Gastrocnemius medialis (tissue), 4 donors: Measurements from ENCODE around the gene HK1.

Experiments used
- CTCF ChIP-seq, 5 experiments: fragments of 450-650 bp in 3 of 5; fragments of 200-600 bp in 2 of 5; sonication (generic) in 2 of 5; IDR thresholded peaks in 4 of 5; conservative IDR thresholded peaks in 1 of 5; 1 replicate in 4 of 5; 2 replicates in 1 of 5; pipeline ENCODE4 v1.5.1; 2016 to 2019; ENCODE audit warnings: antibody characterized with exemption in 5 of 5, mild to moderate bottlenecking in 3 of 5, moderate library complexity in 3 of 5
- POLR2A ChIP-seq, 2 donors: fragments of 450-650 bp; IDR thresholded peaks; one replicate each; pipeline ENCODE4 v1.6.1; 2017; ENCODE audit warnings: antibody characterized with exemption in 2 of 2, mild to moderate bottlenecking in 2 of 2, moderate library complexity in 2 of 2

- TF ChIP-seq CTCF (IDR thresholded peaks at IDR 0.05 in 4 of 5, conservative IDR thresholded peaks at IDR 0.05 in 1 of 5) = no peak
- no peak for TF ChIP-seq POLR2A (IDR thresholded peaks at IDR 0.05)
These were observed 46.3 kb downstream of the HK1 start for GRCh38 chr10:69324583-69324982.
